NOMO-1 treated with dmso at 0.1 percent for 144 hours (cell line): ENCODE results near the gene B3GALT5.
"Not testable (repeated sequence)": the region's sequence is repeated elsewhere in the genome, so short reads cannot be mapped to it uniquely, and the experiment has no call there.

Experiments
- DNase-seq: peaks from one replicate; lab custom pipeline; 2025; ENCODE audit not compliant: unreplicated experiment; lab: John Stamatoyannopoulos, UW

Gene B3GALT5

DNA sequence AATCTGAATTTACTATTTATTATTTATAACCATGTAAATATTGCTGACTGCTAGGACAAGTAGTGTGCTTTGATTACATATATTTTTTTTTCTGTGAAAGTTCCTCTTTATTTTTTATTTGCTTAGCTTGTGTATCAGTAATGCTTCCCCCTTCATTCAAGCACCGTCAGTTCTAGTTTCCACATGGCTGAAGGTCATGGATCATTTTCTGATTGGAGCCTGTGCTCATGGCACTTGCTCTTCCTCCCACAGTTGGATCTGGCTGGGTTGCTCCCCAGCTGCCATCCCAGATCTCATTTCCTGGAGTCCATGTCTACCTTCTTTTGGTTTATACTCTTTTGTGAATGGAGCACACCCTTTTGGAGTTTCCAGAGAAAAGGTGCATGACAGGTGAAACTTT lies 75.3 kb downstream of the B3GALT5 start:
- no peak for DNase-seq

- not testable (repeated sequence) for DNase-seq
Measured at GRCh38 chr21:39689860-39690259, 77.1 kb downstream of the B3GALT5 start.

DNA sequence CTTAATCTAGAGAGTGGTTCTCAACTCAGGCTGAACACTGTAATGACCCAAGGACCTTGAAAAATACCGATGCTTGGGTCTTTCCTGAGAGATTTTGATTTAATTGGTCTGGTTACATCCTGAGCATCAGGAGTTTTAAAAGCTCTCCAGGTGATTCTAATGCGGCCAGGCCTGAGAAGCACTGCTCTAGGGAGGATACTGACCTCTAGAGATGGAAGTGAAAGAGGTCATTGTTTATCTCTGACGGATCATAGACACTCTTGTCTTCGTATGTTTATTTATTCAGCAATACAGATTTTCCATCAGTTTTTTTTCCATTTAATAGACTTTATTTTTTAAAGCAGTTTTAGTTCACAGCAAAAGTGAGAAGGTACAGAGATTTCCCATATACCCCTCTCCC lies 77.7 kb downstream of the B3GALT5 start:
- DNase-seq: no peak

GRCh38 chr21:39694750-39695149 lies 82.0 kb downstream of the B3GALT5 start:
- DNase-seq: no peak

DNA sequence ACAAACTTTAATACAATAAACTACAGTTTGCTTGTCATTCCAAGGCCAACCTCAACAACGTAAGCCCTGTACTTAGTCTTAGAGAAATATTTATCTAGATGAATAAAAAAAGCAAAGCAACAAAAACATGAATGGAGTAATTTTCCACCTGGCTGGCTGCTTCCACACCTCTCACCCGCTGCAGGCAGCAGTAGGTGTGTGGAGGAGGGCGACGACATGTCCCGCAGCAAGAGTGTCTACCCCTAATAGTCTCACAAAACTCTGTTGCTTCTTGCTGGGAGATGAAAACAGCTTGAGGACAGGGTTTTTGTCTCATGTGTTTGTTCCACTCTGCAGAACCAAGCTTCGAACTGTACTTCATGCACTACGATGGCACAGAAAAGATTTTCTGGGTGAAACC lies 83.5 kb downstream of the B3GALT5 start:
- DNase-seq: no peak

GRCh38 chr21:39696618-39697017 lies 83.9 kb downstream of the B3GALT5 start:
- no peak for DNase-seq

GRCh38 chr21:39700318-39700717 lies 87.6 kb downstream of the B3GALT5 start:
- DNase-seq: no peak

DNA sequence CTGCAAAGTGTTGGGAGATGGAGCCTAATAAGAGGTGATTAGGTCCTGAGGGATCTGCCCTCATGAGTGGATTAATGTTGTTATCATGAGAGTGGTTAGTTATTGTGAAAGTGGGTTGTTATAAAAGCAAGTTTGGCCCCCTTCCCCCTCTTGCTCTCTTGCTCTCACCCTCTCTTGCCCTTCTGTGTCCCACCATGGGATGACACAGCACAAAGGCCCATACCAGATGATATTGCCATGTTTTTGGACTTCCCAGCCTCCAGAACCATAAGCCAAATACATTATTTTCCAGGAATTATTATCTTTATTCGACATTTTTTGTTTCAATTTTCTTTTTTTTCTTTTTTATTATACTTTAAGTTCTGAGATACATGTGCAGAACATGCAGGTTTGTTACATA lies 90.8 kb downstream of the B3GALT5 start:
- DNase-seq: no peak

DNA sequence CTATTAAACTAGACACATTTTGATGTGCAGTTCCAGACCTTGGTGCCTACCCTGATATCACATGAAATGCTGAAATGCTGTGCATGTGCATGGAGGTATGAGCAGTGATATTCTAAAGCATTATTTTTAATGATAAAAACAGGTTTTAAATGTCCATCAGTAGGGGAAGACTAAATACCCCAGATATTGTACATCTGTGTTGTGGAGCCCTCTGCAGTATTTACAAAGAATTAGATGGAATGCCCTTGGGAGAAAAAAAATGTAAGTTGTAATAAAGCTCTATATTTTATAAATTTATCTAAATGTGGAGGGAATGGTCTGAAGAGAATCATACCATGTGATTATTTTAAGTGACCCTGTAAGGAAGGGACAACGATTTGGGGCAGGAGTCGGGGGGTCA lies 93.1 kb downstream of the B3GALT5 start:
- DNase-seq: no peak

DNA sequence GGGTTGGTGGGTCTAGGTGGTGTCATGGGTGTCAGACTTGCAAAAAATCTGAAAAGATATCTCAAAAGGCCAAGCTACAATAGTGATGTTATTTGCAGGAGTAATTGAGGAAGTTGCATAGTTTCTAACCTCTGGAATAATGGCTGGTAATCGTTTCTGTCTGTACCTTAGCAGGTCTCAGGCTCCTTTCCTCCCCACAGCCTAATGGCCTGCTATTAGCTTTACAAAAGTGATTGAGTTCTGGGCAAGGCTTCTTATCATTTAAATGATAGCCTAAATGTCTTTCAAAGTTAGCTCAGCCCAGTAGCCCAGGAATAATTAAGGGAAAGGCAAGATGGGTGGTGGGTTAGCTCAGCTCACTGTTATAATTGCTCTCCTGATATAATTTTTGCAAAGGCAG lies 94.6 kb downstream of the B3GALT5 start:
- no peak for DNase-seq

DNA sequence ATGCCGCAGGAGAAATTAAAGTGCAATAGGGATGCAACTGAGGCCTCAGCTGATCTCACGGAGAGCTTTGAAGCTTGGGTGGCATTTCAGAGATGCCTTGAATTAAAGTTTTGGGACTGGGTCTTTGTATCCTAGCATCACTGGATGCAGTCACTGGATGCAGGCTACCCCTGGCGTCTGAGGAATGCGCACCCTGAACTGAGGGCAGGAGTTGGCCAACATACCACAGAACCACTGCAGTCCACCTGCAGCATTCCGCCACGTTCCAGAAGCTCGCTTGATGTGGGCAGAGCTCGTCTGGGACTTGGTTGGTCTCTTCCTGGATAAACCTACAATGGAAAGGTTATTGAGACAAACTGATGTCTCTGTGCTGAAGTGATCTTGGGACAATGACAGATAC lies 98.1 kb downstream of the B3GALT5 start:
- DNase-seq: no peak

GRCh38 chr21:39712273-39712672 lies 99.5 kb downstream of the B3GALT5 start:
- no peak for DNase-seq

- no peak for DNase-seq
Measured at GRCh38 chr21:39712976-39713375, 100.2 kb downstream of the B3GALT5 start.

- DNase-seq: no peak
Measured at GRCh38 chr21:39713905-39714304, 101.2 kb downstream of the B3GALT5 start.

DNA sequence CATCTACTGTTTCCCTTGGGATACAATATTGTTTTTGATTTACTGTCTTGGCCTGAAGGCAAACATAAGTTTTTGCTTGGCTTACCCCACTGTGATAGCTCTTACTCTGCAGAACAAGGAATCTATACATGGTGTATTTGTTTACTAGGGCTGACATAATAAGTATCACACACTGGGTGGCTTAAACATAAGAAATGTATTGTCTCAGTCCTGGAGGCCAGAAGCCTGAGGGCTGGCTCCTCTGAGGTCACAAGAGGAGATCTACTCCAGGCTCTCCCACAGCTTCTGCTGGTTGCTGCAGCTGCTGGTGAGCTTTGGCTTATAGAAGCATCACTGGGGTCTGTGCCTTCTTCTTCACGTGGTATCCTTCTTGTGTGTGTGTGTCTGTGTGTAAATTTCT lies 101.6 kb downstream of the B3GALT5 start:
- no peak for DNase-seq

DNA sequence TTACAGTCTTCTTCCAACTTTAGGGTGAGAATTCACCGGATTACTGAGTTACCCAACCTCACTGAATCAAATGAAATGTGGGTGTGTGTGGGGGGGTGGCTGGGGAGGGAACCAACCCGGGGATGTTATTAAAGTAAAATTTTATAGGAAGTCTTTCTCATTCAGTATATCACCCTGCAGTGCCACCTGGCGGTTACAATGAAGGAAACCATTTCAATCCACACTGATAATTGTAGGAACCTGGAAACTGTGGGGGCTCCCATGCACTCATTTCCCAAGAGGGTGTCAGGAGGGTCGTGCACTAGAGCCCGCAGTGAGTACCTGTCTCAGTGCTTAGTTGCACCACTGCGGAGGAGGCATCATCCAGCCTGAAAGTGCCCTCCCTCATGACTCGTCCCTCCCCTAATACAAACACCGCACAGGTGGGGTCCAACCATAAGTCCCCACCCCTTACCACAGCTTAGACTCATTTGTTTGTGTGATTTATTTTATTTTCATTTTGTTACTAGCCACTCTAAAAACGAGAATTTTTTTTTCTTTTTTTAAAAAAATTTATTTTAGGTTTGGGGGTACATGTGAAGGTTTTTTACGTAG lies 103.2 kb downstream of the B3GALT5 start:
- DNase-seq: no peak

DNA sequence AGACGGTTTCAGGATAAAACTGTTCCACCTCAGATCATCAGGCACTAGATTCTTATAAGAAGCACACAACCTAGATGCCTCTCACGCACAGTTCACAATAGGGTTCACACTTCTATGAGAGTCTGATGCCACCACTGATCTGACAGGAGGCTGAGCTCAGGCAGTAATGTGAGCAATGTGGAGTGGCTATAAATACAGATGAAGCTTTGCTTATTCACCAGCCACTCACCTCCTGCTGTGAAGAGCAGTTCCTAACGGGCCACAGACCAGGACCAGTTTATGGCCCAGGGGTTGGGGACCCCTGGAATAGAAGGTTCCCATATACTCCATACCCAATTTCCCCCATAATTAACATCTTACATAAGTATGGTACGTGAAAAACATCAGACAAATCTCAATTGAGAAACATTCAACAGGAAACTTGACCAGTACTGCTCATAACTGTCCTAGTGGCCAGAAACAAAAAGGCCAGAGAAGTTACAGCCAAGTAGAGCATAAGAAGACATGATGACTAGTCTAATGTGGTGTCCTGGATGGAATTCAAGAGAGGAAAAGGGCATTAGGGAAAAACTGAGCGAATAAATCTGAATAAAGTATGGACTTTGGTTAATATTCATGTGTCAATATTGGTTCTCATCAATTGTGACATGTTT lies 107.5 kb downstream of the B3GALT5 start:
- no peak for DNase-seq

GRCh38 chr21:39721885-39722284 lies 109.1 kb downstream of the B3GALT5 start:
- DNase-seq: no peak
